Activated CD4-positive, alpha-beta T cell treated with anti-CD3 and anti-CD28 coated beads for 36 hours (primary cell): ENCODE data around the gene PRSS48. TPM values are rescaled to one million over a fixed set of nuclear protein-coding genes. Genes with fewer than 3 reads are reported as not detected.
A peak's percentile ranks its signal among the peaks of the same experiment; 100 is the strongest.
"Not testable (repeated sequence)": the region's sequence is repeated elsewhere in the genome, so short reads cannot be mapped to it uniquely, and the experiment has no call there.

Experiments
- ATAC-seq: fragments of 200-7000 bp; cut with Tn5 transposase; one replicate; pipeline ENCODE4 v1.10.0; 2021; ENCODE audit warnings: mild to moderate bottlenecking, moderate library complexity
- CTCF ChIA-PET: fragments of 350-600 bp; sonication (Branson Sonifier 250); formaldehyde crosslinking; loops from one replicate; lab custom pipeline; 2021; ENCODE audit warnings: antibody characterized with exemption; lab: Charles Lee
- POLR2A ChIA-PET: fragments of 350-600 bp; sonication (Branson Sonifier 250); formaldehyde crosslinking; loops from one replicate; lab custom pipeline; 2021; ENCODE audit warnings: antibody characterized with exemption, inconsistent platforms; lab: Charles Lee
- DNase-seq: peaks from one replicate; pipeline ENCODE4 v3.0.0-alpha.2; 2020
- H3K27ac Mint-ChIP-seq: one replicate; pipeline ENCODE4 v1.8.0; 2021; ENCODE audit warnings: mixed read lengths
- H3K27me3 Mint-ChIP-seq: one replicate; pipeline ENCODE4 v1.8.0; 2021; ENCODE audit warnings: mixed read lengths
- H3K36me3 Mint-ChIP-seq: one replicate; pipeline ENCODE4 v1.8.0; 2021; ENCODE audit warnings: low read depth, mixed read lengths
- H3K4me1 Mint-ChIP-seq: one replicate; pipeline ENCODE4 v1.8.0; 2021; ENCODE audit warnings: mixed read lengths
- H3K4me3 Mint-ChIP-seq: one replicate; pipeline ENCODE4 v1.8.0; 2021; ENCODE audit warnings: mild to moderate bottlenecking, moderate library complexity, mixed read lengths
- H3K9me3 Mint-ChIP-seq: one replicate; pipeline ENCODE4 v1.8.0; 2021; ENCODE audit warnings: low read depth, mixed read lengths
- intact Hi-C, 2 experiments: fragments of 100-400 bp; cut with DNase I in 1 of 2; cut with micrococcal nuclease in 1 of 2; formaldehyde crosslinking; loops; one replicate each; pipeline versions ENCODE4 v1.14.2 to v1.15.1; 2022 to 2024; cut with DNase I, micrococcal nuclease
- total RNA-seq, 2 experiments: library from RNA; stranded (reverse); gene quantifications; one replicate each; pipeline ENCODE4 v1.2.3, GENCODE V29; 2021

Gene PRSS48
- total RNA-seq, 2 experiments from 2014 or later = not detected

DNA sequence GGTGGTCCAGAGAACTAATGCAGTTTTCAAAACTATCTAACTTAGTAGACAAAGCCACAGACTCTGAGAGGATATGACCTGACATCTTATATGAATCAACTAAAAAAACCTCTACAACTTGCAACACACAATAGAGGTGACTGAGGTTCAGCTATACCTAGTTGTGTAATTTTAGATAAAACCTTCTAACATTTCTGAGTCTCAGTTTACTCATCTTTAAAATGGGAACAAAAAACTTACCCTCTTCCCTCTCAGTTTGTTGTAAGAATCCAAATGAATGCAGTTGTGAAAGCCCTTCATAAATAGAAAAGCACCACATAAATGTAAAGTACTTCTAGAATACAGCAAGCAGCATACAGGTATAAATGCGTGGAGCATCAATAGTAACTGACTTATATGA lies 42.5 kb downstream of the PRSS48 start:
- no peak for DNase-seq
- ATAC-seq = no peak
- CTCF ChIA-PET = no interaction called here
- POLR2A ChIA-PET = no interaction called here
- H3K36me3 Mint-ChIP-seq = no peaks in the 10 kb centered on the region
- intact Hi-C loops = no loop called here
- peaks cover 2% of the 10 kb centered on the region for H3K4me1 Mint-ChIP-seq
- no peak overlapping the region for H3K27ac Mint-ChIP-seq
- peaks cover 43% of the 10 kb centered on the region for H3K27me3 Mint-ChIP-seq
- no peaks in the 10 kb centered on the region for H3K9me3 Mint-ChIP-seq
- H3K4me3 Mint-ChIP-seq = no peak overlapping the region

DNA sequence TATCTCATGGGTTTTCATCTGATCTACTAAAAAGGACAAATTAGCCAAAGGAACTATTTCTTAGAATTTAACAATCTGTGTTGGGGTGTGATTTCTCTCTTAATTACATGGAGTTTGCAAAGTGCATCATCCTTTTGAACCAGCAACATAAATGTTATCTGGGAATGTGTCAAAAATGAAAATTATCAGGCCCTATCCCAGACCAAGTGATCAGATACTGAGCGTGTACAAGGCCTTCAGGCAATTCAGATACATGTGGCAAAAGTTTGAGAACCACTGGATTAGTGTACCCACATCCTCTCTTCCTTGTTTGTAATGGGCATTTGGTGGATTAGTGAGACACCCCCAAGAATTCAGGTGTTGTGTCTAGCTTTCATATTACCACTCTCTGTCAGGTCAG lies 44.6 kb downstream of the PRSS48 start:
- Mint-ChIP-seq H3K27me3 (peaks cover 54% of the 10 kb centered on the region), H3K36me3 (no peaks in the 10 kb centered on the region), H3K27ac (no peak overlapping the region), H3K9me3 (no peaks in the 10 kb centered on the region), H3K4me3 (no peak overlapping the region), H3K4me1 (peaks cover 8% of the 10 kb centered on the region)
- ATAC-seq (no peak), DNase-seq (no peak)
- POLR2A ChIA-PET = interaction anchor here (0.6 kb wide), 1 partner anchor 24 kb away, joined by 4 read pairs; no protein-coding TSS in a partner anchor
- intact Hi-C loops = no loop called here
- CTCF ChIA-PET = no interaction called here

DNA sequence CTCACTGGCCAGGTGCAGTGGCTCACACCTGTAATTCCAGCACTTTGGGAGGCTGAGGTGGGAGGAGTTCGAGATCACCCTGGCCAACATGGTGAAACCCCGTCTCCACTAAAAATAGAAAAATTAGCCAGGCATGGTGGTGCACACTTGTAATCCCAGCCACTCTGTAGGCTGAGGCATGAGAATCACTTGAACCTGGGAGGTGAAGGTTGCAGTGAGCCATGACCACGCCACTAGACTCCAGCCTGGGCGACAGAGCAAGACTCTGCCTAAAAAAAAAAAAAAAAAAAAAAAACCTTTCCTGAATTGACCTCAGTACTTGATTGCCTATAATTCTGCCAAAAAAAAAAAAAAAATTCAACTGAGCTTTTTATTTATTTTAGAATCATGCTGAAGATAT lies 45.2 kb downstream of the PRSS48 start:
- peaks cover 56% of the 10 kb centered on the region for H3K27me3 Mint-ChIP-seq
- DNase-seq, POLR2A ChIA-PET, ATAC-seq, CTCF ChIA-PET, H3K4me3 Mint-ChIP-seq, H3K9me3 Mint-ChIP-seq, H3K27ac Mint-ChIP-seq, H3K4me1 Mint-ChIP-seq, H3K36me3 Mint-ChIP-seq, intact Hi-C loops: not testable (repeated sequence)

DNA sequence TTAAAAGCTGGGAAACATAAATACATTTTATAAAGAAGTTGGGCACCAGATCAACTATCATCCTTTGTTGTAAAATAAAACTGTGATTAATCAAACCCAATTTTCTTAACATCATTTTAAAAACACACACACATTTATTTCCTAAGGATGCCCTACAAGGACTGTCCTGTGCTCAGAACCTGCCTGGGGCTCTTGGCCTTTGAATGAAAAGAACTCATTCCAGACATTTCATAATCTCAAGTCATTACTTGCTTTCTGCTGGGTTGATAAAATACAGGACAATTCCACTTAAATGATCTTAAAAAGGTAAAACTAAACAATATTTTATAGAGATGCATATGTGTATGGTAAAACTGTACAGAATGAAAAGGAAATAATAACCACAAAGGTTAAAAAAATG lies 45.6 kb downstream of the PRSS48 start:
- H3K9me3 Mint-ChIP-seq = no peaks in the 10 kb centered on the region
- H3K27me3 Mint-ChIP-seq = peaks cover 53% of the 10 kb centered on the region
- no peaks in the 10 kb centered on the region for H3K36me3 Mint-ChIP-seq
- ChIA-PET CTCF (no interaction called here), POLR2A (no interaction called here)
- DNase-seq = no peak
- peaks cover 8% of the 10 kb centered on the region for H3K4me1 Mint-ChIP-seq
- H3K4me3 Mint-ChIP-seq = no peak overlapping the region
- intact Hi-C loops = no loop called here
- ATAC-seq = no peak
- H3K27ac Mint-ChIP-seq = no peak overlapping the region

DNA sequence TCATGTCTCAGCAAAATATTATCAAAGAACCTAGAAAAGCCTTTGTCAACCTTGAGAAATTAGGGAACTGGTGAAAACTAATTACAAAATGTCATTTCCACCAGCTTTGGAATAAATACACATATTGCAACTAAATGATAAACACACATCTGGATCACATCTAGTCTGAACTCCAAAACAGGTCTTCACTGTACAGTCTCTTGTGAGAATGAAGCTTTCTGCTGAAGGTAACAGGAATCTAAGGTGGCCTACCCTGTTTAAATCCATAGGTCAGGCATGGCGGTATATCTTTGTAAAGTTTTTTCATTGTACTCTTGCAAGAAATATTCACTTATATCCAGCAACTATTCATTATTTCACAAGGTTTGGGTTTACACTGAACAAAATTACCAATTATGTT lies 46.7 kb downstream of the PRSS48 start:
- Mint-ChIP-seq H3K36me3 (no peaks in the 10 kb centered on the region), H3K27me3 (peaks cover 57% of the 10 kb centered on the region), H3K4me1 (peaks cover 8% of the 10 kb centered on the region), H3K27ac (no peak overlapping the region), H3K9me3 (no peaks in the 10 kb centered on the region), H3K4me3 (no peak overlapping the region)
- intact Hi-C loops = no loop called here
- ChIA-PET POLR2A (no interaction called here), CTCF (no interaction called here)
- ATAC-seq (no peak), DNase-seq (no peak)

DNA sequence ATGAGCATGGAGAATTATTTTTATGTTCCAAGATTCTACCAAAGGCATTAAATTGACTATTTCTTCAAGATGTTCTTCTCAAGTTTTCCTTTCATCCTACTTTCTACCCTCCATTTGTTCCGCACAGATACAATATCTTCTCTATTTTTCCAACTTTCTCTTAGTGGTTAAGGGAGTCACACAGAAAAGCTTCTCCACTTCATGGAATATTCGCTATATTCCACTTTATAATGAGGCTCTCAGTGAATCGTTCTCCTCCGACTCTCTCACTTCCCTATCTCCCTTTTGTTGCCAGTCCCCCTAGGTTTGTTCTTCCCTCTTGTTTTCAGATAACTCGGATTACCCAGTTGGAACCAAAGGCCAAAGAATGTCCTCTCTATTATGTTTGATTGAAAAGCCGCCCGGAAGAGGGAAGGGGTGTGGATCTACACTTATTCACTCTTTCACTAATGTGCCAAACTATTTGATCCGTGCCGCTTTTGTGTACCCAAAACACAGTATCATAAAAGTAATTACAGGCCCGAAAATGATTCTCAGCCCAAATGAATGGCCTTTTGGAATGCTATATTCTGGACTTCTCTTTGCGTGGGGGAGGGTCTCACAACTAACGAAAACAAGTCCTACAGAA lies 47.3 kb downstream of the PRSS48 start:
- Mint-ChIP-seq H3K27ac (no peak overlapping the region), H3K4me1 (peaks cover 8% of the 10 kb centered on the region), H3K9me3 (no peaks in the 10 kb centered on the region), H3K4me3 (no peak overlapping the region), H3K36me3 (no peaks in the 10 kb centered on the region), H3K27me3 (peaks cover 60% of the 10 kb centered on the region)
- DNase-seq (no peak), ATAC-seq (no peak)
- CTCF ChIA-PET = no interaction called here
- POLR2A ChIA-PET = no interaction called here
- intact Hi-C loops = no loop called here

DNA sequence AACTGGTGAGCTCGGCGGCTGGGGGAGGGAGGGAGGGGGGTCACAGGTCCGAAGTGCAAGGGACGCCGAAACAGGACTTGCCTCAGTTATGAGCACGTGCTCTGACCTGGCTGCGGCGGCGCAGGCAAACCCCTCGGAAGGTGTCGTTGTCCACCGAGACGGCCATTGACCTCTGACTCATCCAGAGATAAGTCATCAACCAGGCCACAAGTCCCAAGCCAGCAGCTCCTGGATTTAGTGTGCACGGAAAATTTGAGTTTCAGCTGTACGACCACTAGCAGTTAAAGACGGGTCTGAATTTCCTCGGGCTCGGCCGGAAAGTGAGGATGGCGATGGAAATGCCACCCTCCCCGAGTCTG lies 47.8 kb downstream of the PRSS48 start:
- H3K27me3 Mint-ChIP-seq = peaks cover 58% of the 10 kb centered on the region
- DNase-seq (peak; percentile 31), ATAC-seq (no peak)
- H3K27ac Mint-ChIP-seq = no peak overlapping the region
- H3K36me3 Mint-ChIP-seq = no peaks in the 10 kb centered on the region
- POLR2A ChIA-PET = no interaction called here
- intact Hi-C loops = no loop called here
- H3K4me3 Mint-ChIP-seq = peak overlapping the region; percentile 50
- H3K9me3 Mint-ChIP-seq = no peaks in the 10 kb centered on the region
- CTCF ChIA-PET = interaction anchor here (0.8 to 1.1 kb wide), 2 partner anchors 9 to 21 kb away, joined by 3 to 4 read pairs; no protein-coding TSS in a partner anchor
- peaks cover 8% of the 10 kb centered on the region for H3K4me1 Mint-ChIP-seq

DNA sequence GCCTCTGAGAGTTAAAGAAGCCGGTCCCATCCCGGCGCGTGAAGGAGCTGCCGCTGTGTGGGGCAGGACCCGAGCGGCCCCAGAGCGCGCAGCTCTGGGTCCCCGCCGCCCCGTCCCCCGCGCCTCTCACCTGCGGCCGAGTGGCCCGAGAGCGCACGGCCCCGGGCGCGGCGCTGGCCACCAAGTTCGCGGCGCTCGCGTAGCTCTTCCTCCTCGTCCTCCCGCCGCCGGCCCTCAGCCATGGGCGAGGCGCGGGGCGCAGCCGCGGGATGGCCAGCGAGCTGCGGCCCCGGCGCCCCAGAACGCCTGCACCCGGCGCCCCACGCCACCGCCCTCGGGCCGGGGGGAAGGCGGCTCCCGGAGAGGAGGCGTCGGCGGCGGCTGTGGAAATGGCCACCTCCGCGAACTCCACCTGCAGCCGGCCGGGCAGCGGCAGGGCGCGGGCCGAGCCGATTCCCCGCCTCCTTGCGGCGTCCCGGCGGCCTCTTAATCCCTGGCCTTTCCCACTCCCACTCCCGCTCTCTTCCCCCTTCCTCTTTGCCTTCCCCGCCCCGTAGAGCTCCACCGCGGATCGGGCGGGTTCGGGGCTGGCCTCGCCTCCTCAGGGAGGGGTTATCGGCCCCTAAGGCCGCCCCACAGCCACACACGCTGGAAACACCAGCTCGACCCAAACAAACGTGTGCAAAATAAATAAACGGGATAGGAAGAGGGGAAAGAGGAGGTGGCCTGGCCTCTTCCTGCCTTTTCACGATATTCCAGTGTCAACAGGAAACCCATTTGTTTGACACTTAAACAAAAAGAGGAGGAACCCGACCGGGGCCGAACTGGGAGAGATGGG lies 48.4 kb downstream of the PRSS48 start, which contains the start of gene SH3D19:
TSS of gene SH3D19 (minus strand) at position 495 of the 838 bp plus-strand sequence. CDS start at position 242, 253 bp downstream.
- H3K27ac Mint-ChIP-seq = no peak within 1 kb of the TSS
- POLR2A ChIA-PET = no interaction called here
- H3K4me1 Mint-ChIP-seq = peaks cover 8% of the 10 kb centered on the region
- ATAC-seq (peak; percentile 53), DNase-seq (peak; percentile 7)
- peaks cover 56% of the 10 kb centered on the region for H3K27me3 Mint-ChIP-seq
- intact Hi-C loops = no loop called here
- CTCF ChIA-PET = interaction anchor here (0.8 to 1.1 kb wide), 2 partner anchors 8 to 20 kb away, joined by 3 to 4 read pairs; no protein-coding TSS in a partner anchor
- H3K9me3 Mint-ChIP-seq = no peaks in the 10 kb centered on the region
- no peaks in the 10 kb centered on the region for H3K36me3 Mint-ChIP-seq
- peak within 1 kb of the TSS; percentile 62 for H3K4me3 Mint-ChIP-seq

DNA sequence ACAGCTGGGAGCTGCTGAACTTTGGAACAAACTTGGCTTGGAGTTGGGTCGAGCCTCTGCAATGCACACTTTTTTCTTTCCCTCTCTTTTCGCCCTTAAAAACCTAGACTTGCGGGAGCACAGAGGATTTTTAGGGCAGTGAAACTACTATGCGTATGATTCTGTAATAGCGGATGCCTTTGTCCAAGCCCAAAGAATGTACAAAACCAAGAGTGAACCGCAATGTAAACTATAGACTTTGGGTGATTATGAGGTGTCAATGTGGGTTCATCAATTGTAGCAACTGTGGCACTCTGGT lies 48.9 kb downstream of the PRSS48 start:
- ChIA-PET POLR2A (no interaction called here), CTCF (interaction anchor here (1.1 kb wide), 1 partner anchor 20 kb away, joined by 3 read pairs; no protein-coding TSS in a partner anchor)
- intact Hi-C loops = no loop called here
- DNase-seq = no peak
- H3K27ac Mint-ChIP-seq = no peak overlapping the region
- no peak for ATAC-seq
- peaks cover 4% of the 10 kb centered on the region for H3K9me3 Mint-ChIP-seq
- H3K27me3 Mint-ChIP-seq = peaks cover 56% of the 10 kb centered on the region
- no peaks in the 10 kb centered on the region for H3K36me3 Mint-ChIP-seq
- peaks cover 8% of the 10 kb centered on the region for H3K4me1 Mint-ChIP-seq
- H3K4me3 Mint-ChIP-seq = peak overlapping the region; percentile 62

DNA sequence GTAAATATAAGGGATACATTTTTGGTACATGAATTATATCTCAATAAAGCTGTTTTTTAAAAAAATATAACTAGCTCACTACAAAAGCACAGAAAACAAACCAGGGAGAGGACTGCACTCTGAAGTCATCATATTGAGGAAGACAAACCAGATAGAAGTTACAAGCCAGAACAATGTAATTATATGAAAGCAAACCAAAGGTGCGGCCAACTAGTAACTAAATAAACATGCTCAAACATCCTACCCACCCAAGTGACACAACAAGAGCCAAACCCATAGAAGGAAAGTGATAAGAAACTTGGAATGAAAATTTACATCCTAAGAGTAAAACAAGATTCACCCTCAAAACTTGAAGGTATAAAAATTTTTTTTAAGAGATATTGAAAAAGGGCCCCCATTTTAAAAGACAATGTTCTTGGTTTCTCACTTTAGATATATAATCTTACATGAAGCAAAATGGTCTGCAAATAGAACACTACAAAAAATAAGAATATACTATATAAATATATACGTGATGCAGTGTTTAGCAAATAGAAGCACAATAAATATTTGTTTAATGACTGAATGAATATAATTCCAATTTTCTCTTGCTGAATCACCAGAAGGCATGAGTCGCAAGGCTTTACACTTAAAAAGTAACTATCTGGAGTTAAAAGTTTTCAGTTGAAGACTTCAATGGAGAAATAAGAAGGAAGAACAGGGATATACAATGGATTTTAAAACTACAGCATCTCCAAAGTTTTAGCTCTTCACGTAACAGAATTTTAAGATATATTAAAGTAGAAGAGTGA lies 52.5 kb downstream of the PRSS48 start:
- ChIA-PET POLR2A (no interaction called here), CTCF (no interaction called here)
- DNase-seq = no peak
- no peak for ATAC-seq
- intact Hi-C loops = no loop called here
- H3K4me3 Mint-ChIP-seq = no peak overlapping the region
- H3K4me1 Mint-ChIP-seq = peaks cover 7% of the 10 kb centered on the region
- no peak overlapping the region for H3K27ac Mint-ChIP-seq
- H3K27me3 Mint-ChIP-seq = peaks cover 42% of the 10 kb centered on the region
- peaks cover 4% of the 10 kb centered on the region for H3K9me3 Mint-ChIP-seq
- H3K36me3 Mint-ChIP-seq = no peaks in the 10 kb centered on the region

DNA sequence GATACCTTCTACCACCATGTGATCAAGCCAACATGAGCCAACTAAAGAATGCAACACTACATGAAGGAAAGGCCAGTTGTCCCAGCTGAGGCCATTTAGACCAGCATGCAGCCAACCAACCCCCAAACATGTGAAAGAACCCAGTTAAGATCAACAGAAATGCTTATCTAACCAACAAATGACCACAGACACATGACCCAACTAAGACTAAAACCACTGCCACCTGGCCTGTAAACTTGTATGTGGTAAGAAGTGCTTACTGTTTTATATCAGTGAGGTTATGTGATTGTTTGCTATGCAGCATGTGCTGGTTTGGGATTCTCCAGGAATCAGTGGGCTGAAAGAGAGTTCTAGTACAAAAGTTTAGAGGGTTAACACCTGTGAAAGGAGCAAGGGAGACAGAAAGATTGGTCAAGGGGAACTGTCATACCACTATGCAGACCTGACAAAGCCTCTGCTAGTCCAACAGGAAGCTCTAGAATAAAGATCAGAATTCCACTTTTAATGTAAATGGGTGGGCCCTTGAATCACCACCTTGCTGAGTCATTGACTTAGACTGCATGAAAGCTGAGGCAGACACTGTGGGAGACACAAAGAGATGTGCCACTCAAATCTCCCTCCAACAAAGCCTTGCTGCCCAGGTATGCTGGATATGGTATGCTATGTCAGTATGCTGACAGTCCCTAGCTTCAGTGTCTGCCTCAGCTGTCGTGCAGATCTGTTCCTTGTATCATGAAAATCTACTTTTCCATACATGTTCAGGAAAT lies 54.5 kb downstream of the PRSS48 start:
- intact Hi-C loops = no loop called here
- no peaks in the 10 kb centered on the region for H3K36me3 Mint-ChIP-seq
- no peak overlapping the region for H3K27ac Mint-ChIP-seq
- no peak for DNase-seq
- peaks cover 4% of the 10 kb centered on the region for H3K9me3 Mint-ChIP-seq
- H3K4me1 Mint-ChIP-seq = no peaks in the 10 kb centered on the region
- no peak for ATAC-seq
- H3K4me3 Mint-ChIP-seq = no peak overlapping the region
- ChIA-PET POLR2A (no interaction called here), CTCF (no interaction called here)
- H3K27me3 Mint-ChIP-seq = peaks cover 32% of the 10 kb centered on the region
